Right renal pelvis (tissue), 4 donors: Measurements from ENCODE around the gene NR1D2. TPM values are rescaled to one million over a fixed set of nuclear protein-coding genes. Genes with fewer than 3 reads are reported as not detected.
"Not testable (repeated sequence)": the region's sequence is repeated elsewhere in the genome, so short reads cannot be mapped to it uniquely, and the experiment has no call there.

Source experiments
- DNase-seq, 4 donors: peaks; one replicate each; pipeline ENCODE4 v3.0.0-alpha.2; 2013; ENCODE audit warnings: low read depth in 4 of 4, low spot score in 3 of 4, missing footprints in 1 of 4
- polyA plus RNA-seq, 4 donors: library from polyadenylated mRNA; unstranded; fragments of 120-200 nt; gene quantifications; one replicate each; pipeline ENCODE4 v1.2.1, GENCODE V29; 2013; ENCODE audit not compliant: insufficient read length in 4 of 4

Gene NR1D2
- 10 to 100 TPM; 35.8 to 51.7 (median 47.1) TPM for polyA plus RNA-seq

DNA sequence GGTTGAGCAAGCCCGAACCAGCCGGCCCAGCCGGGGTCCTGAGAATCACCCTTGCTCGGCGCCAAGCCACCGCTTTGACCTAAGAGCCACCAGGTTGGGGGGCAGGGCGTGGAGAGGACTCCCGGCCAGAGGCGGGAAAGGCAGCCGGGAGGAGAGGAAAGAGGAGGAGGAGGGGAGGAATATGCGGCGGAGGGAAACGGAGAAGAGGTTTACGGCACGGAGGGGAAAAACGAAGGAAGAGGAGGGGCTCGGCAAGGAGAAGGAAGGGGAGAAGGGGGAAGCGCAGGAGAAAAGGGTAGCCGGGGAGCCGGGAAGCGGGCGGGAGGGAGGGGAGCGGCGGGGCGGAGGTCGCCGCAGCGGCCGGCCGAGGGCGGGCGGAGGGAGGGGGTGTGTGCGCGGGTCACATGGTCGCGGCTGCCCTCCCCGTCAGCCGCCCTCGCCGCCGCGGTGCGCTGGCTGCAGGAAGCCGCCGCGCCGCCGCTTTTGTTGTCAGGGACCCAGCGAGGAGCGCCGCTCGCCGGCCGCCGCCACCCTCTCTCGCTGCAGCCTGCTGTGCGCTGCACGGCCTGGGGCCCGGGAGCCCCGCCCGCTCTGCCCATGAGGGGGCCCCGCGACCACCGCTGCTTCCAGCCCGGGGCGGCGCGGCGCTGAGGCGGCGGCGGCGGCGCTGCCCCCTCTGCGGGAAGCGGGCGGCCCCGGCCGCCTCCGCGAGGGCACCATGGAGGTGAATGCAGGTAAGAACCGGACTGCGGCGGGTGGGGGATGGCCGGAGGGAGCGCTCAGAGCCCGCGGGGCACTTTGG is at the start of gene NR1D2:
Gene NR1D2, plus strand, starts transcription at position 426 of the 802 bp plus-strand sequence. Its CDS starts 293 bp downstream, at position 719.
- peak in 3 of 4 donors; percentile 52 to 61 (median 58) for DNase-seq

DNA sequence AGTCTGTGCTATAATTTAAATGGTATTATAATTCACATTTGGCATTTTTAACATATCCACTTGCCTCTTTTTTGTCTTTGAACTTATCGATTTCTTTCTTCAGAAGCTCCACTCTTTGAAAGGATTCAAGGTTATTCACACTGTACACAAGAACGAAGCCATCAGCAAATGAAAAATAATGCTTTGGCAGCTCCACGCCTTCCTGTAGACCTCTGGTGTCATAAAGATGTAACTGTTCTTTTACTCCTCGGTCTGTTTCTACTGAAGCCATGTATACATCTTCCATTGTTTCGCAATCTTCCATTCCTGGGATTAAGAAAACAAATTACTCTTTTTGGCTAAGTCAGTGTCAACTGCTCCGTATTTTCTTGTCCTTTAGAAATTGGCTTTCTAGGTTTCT is 44.3 kb upstream of the NR1D2 start:
- no peak for DNase-seq

DNA sequence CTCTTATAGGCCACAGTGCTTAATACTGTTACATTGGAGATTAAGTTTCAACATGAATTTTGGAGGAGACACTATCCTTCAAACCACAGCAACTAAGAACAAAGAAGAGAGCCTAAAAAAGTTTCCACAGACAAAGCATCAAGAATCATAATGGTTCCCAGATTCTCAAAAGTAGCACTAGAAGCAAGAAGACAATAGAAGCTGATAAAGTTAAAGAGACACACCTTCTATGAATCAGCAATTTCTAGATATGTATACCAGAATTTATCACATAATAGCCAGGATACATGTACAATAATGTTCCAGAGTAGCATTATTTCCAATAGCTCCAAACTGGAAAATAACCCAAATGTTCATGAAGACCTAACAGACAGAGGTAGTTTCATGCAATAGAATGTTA is 40.5 kb upstream of the NR1D2 start:
- DNase-seq = no peak

DNA sequence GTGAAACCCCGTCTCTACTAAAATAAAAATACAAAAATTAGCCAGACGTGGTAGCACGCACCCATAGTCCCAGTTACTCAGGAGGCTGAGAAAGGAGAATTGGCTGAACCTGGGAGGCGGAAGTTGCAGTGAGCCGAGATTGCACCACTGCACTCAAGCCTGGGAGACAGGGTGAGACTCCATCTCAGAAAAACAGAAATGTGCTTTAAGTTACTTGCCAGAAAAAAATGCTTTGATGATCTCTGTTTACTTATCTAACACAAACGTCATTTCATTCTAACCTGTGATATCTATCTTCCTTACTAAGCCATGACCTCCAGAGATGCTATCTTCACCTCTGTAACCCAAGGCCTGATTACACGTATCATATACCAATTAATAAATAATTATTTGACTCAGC is 35.7 kb upstream of the NR1D2 start:
- DNase-seq = no peak

DNA sequence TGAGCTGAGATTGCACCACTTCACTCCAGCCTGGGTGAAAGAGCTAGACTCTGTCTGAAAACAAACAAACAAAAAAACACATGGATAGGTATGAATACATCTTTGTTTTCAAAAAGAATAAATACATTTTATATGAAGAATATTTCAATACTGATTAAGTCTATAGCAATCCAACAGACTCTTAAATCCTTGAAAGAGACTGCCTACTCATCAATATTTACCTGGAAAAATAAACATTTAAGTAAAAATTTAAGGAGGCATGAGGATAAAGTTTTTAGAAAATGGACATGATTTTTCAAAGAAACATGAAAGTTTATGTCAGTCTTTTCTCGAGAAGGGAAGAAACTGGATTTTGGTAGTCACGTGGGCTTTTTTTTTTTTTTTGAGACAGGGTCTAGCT is 33.7 kb upstream of the NR1D2 start:
- no peak for DNase-seq

DNA sequence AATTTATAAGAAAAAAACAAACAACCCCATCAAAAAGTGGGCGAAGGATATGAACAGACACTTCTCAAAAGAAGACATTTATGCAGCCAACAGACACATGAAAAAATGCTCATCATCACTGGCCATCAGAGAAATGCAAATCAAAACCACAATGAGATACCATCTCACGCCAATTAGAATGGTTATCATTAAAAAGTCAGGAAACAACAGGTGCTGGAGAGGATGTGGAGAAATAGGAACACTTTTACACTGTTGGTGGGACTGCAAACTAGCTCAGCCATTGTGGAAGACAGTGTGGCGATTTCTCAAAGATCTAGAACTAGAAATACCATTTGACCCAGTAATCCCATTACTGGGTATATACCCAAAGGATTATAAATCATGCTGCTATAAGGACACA is 32.8 kb upstream of the NR1D2 start:
- not testable (repeated sequence) for DNase-seq

DNA sequence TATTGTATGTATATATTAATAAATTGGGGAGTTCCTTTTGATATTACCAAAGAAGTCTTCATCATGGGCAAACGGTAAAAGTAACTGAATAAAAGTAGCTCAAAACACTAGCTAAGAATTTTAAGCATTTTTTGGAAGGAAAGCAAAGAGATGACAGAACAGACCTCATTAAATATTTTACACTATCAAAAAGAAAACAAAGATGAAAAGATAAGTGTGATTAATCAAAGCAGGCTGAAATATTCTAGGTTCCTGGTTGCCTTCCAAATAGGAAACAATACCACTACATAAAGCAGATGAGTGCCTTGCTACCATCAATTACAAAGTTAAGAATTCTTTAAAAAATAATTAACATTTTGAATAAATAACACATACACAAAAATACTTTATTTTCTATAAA is 31.9 kb upstream of the NR1D2 start:
- DNase-seq = no peak

DNA sequence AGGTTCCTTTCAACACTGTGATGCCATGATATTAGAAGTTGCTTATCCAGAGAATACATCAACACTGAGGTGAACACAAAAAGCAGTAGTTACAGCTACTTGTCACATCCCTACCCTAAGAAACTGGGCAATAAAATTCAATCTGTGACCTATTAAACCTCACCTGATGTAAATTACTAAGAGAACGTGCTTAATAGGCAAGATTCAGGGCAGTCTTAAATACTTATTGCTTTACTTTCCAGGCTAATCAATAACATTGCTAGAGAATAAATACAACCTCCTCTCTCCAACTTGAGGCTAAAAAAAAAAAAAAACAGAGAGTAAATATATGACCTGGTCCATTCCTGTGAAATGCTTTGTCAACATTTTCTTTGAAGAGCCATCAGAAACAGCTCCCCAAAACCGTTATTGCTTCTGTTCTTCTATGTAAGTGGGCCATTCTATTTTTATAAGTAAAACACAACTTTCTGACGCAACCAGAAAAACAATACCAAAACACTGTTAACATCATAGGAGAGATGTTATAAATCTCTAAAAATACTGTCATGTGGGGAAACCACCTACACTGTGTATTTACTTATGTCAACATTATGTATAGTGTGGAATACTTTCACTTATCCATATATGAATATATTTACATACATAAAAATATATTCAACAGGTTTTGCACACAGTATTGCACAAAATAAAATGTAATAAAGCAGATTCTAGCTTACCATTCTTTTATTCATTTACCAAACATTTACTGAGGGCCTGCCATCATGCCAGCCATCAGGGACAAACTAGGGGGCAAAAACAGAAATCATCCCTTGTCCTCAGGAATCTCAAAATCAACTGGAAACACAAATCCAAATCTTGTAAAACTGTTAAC is 31.0 kb upstream of the NR1D2 start:
- no peak for DNase-seq

DNA sequence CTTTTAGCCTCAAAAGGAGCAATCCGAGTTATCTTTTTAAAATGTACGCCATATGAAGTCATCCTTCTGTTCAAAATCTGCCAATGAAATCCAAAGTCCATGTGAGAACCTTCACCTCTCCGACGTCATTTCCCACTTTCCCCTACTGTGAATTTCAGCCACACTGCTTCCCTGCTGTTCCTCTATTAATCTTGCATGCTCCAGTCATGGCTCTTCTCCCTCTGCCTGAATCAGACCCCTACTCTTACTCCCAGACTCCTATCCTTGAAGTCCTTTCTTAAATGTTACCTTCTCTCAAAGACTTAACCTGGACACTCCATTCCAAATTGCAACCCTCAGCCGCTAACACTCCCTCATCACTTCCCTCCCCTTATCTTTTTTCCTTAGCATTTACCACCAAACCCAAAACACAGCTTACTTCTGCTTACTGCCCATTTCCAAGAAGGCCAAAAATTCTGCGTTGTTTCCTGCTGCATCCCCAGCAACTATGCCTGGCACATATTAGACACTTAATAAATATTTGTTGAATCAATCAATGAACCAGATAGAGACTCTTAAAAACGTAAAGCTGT is 29.5 kb upstream of the NR1D2 start:
- DNase-seq = no peak

DNA sequence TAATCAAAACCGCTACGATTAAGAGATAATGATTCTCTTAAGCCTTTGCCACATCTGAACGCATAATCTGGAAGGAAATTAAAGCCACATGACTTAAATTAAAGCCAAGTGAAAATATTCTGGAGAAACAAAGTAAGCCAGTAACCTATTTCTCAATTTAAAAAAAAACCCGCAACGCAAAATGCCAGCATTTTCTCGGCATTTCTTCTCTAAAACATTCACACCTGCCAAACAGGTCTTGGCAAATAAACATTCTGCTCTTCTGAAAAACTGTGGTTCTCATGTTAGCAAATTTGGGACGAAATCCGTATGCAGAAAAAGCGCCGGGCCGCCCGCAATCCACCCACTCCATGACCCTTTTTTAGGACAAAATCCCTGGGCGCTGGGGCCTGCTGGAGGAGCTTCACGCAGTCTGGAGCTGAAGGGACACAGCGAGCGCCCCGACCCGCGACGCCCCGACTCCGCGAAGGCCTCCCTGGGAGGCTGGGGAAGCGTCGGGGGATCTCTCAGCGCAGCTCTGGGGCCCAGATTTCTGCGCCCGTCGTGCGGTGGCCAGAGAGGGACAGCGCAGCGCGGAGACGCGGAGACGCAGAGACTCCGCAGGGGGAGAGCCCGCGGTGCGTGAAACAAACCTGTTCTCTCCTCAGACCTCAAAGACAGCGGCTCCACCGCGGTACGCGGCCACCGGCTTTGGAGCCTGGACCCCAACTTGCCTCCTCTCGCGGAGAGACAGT is 28.8 kb upstream of the NR1D2 start:
- no peak for DNase-seq

DNA sequence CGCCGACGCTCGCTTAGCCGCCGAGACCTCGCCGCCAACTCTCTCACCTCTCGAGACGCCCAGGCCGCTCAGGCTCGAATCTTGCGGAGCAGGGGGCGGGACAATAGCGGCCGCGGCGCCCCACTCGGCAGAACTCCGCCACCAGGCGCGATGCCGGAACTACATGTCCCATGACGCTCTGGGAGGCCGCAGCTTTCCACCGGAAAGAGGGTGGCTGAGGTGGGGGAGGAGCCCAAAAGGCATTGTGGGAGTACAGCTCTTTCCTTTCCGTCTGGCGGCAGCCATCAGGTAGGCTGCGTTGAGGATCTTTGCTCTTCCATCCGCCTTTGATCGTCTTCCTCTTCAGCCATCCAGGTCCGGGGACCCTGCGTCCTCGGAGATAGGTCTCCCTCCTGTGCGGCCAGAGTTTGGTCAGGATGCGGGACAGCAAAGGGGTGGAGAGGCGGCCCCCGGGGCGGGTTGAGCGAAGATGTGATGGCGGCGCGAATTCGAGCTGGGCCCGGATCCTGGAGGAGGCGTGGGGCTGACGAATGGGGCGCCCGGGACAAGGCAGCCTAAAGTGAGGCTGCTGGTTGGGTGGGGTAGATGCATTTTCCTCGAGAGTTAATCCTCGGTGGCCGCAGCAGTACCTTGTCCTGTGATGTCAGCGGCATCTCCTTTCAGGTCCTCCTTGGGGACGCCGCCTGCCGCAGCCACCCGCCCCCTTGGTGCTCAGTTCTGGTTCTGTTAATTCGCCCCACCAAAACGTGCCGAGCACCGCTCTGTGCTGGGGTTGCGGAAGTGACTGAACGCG is 28.0 kb upstream of the NR1D2 start, which contains the start of the genes NKIRAS1 and RPL15:
Gene NKIRAS1, minus strand, starts transcription at position 105 of the 793 bp plus-strand sequence. CDS start 6,086 bp downstream, outside the sequence.
Gene RPL15, plus strand, starts transcription at position 247 of the 793 bp plus-strand sequence. CDS start 728 bp downstream, outside the sequence.
- peak; percentile 89 to 96 (median 94) for DNase-seq

DNA sequence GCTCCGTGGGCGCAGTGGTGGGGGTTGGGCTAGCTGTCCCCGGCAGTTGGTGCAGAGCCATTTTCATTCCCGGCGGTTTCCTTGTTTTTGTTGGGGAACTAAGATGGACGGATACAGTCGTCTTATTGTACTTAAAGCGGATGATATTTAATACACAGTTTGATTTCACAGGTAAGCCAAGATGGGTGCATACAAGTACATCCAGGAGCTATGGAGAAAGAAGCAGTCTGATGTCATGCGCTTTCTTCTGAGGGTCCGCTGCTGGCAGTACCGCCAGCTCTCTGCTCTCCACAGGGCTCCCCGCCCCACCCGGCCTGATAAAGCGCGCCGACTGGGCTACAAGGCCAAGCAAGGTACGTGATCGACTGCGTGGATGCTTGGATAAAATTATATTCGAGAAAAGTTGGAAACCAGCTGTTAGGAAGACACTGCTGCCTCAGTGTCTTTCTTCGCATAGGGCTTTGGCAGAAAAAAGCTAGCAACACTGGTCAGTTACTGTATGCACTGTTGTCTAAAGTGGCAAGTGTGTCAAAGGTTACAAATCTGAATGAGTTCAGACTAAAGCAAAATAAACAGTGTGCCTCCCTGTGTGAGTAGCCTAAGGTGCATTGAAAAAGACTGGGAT is 27.3 kb upstream of the NR1D2 start:
- peak in 3 of 4 donors; percentile 29 to 44 (median 40) for DNase-seq

DNA sequence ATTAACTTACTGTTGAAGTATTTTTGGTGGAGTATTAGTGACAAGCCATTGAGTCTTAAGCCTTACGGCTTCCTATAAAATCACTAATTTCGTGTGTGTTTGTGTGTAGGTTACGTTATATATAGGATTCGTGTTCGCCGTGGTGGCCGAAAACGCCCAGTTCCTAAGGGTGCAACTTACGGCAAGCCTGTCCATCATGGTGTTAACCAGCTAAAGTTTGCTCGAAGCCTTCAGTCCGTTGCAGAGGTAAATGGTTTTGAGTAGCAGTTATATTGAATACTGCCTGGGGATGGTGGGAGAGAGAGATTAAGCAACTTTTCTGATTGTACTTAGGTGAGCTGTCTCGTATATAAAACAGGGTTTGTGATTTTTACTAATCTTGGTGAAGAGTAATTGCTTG is 26.8 kb upstream of the NR1D2 start:
- DNase-seq = not testable (repeated sequence)

DNA sequence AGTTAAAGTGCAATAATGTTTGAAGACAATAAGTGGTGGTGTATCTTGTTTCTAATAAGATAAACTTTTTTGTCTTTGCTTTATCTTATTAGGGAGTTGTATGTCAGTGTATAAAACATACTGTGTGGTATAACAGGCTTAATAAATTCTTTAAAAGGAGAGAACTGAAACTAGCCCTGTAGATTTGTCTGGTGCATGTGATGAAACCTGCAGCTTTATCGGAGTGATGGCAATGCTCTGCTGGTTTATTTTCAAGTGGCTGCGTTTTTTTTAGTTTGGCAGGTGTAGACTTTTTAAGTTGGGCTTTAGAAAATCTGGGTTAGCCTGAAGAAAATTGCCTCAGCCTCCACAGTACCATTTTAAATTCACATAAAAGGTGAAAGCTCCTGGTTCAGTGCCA is 25.5 kb upstream of the NR1D2 start:
- DNase-seq = no peak

DNA sequence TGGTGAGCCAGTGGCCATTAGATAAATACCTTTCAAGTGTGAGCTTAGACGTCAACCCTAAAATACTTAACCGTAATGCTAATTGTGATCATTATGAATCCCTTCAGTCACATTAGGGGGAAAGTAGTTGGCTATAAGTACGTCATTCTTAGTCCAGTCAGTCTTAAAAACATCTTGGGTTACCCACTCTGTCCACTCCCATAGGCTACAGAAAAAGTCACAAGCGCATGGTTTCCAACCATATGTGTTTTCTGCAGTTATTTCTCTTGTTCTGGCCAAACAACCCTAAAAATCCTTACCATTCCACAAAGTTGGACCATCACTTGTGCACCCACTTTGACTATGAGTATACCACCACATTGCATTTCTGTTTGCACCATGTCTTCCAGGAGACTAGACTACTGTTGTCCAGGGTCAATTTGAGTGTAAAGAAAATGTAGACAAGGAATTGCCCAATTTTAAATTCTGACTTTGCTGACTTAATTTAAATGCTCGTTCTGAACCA is 24.9 kb upstream of the NR1D2 start:
- DNase-seq = no peak

DNA sequence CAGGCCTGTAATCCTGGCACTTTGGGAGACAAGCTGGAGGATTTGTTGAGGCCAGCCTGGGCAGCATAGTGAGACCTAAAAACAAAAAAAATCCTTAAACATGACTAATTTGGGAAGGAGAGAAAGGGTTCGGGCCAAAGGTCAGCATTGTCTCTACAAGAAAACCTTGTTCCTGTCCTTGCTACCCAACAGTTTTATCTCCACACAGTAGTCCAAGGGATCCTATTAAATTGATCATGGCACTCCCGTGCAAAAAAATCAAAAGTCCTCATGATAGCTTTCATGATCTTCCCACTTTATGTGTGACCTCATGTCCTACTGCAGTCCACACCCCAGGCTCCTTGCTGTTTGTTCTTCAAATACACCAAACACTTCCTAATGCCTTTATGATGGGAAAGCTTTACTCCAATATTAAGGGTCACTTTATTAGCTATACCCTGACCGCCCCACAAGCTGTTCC is 24.0 kb upstream of the NR1D2 start:
- DNase-seq = no peak

DNA sequence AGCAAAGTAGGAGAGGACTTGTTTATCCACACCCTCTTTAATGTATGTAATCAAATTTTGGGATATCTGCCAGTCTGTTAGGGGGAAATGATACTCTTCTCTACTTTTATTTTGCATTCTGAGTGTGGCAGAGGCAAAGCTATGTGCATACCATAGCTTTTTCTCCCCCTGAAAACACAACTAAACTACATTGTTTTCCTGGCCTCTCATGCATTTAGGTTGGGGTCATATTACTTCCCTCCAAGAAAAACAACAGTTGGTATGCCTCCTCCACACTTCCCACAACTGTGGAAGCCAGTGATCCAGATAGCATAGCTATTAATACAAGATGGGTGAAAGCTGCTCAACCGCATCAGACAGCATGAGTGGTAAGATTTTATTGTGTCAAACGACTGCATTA is 21.3 kb upstream of the NR1D2 start:
- peak in 1 of 4 donors; percentile 54 for DNase-seq

DNA sequence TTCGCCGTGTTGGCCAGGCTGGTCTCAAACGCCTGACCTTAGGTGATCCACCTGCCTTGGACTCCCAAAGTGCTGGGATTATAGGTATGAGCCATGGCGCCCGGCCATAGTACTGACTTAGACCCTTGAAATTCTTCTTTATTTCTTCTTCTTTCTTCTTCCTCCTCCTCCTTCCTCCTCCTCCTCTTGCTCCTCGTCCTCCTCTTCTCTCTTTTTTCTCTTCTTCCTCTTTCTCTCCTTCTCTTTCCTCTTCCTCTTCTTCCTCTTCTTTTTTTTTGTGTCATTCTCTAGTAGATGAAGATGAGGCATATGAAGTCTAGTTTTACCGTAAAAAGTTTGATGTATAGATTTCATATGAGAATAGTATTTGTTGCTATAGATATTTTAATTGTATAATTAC is 18.8 kb upstream of the NR1D2 start:
- DNase-seq = no peak

DNA sequence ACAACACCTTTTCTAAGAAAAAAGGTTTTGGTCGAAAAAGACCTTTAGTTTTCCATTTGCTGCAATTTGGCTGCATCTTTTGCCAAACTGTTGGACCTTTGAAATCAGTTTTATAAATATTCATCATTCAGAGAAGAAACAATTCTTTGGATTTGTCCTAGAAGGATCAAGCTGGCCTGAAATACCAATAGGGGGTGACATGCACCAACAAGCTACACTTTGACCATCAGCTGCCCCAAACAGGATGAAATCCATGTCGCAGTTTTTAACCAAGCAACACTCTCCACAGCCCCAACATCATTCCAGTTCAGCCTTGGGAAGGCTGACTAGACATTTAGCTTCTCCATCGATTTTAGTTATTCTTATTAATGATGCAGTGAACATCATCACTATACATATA is 18.4 kb upstream of the NR1D2 start:
- DNase-seq = no peak
